B cell (primary cell): ENCODE results near the gene PAPSS2.
"Not testable (repeated sequence)": the region's sequence is repeated elsewhere in the genome, so short reads cannot be mapped to it uniquely, and the experiment has no call there.

ENCODE experiments used
- CTCF ChIP-seq: fragments of 200-600 bp; IDR thresholded peaks from one replicate; pipeline ENCODE4 v1.8.0; 2022; ENCODE audit warnings: antibody characterized with exemption, mild to moderate bottlenecking
- EZH2 ChIP-seq: IDR thresholded peaks from 2 replicates; pipeline ENCODE4 v1.6.1; 2012; ENCODE audit warnings: borderline replicate concordance, low read depth, mild to moderate bottlenecking, moderate library complexity, low read length; ENCODE audit not compliant: insufficient read depth, poor library complexity, severe bottlenecking

GRCh38 chr10:87611341-87611740, 48.3 kb upstream of the PAPSS2 start:
- TF ChIP-seq CTCF, EZH2: not testable (repeated sequence)
